Measurements from ENCODE around the gene ID2. TPM values are rescaled to one million over a fixed set of nuclear protein-coding genes. Genes with fewer than 3 reads are reported as not detected.
A peak's percentile ranks its signal among the peaks of the same experiment; 100 is the strongest.

Gene ID2
- polyA plus RNA-seq, 2 of the 4 experiments (the other 2 are of a cell fraction), result 177 to 181 TPM

DNA sequence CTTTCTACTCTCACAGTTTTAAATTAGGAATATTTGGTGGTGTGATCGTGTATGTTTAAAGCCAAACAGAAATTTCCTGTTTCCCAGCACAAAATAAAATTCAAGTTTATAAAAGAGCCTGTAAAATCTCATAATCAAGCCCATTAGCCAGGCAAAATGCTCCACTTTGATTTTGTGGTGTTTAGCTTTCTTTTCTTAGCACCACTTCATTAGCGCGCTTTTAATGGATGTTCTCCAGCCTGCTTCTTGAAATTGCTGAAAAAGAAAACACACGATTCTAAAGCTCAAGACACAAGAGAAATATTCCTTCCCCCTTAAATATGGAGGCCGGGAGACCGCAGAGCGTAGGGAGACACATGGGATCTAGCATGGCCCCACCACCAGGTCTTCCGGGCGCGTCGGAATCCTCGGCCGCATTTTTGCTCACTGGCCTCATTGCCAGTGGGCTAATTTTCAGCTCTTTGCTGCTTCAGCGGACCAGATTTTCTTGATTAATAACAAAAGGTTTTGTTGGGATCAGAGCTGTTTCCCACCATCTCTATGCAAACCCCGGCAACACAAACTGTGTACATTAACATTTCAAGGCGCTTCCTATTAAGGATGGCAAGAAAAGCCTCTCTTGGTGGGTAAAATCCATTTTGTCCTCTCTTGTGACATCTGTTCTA lies 40.4 kb upstream of the ID2 start:
- POLR2A ChIA-PET, result interaction anchor here (3.3 kb wide), 1 partner anchor 41 kb away, joined by 13 read pairs; the partner anchor contains the start of gene ID2
- FAIRE-seq (no peak), DNase-seq (ENCODE audit: low read depth in 1 of 2, low spot score in 1 of 2) (no peak), ATAC-seq (no peak)
- 93% methylated on average over 16 of the region's 16 CpGs for WGBS (ENCODE audit: missing lambda C conversion rate)
- no peaks in the 10 kb centered on the region for H3K9me3 ChIP-seq
- peak overlapping the region in 1 of 2 experiments; percentile 17; a peak in 2 of 6 replicates for H3K27ac ChIP-seq
- no peak overlapping the region for H3K4me2 ChIP-seq
- H3K4me1 ChIP-seq, result peaks cover 20% of the 10 kb centered on the region
- TF ChIP-seq, protein P1, sequence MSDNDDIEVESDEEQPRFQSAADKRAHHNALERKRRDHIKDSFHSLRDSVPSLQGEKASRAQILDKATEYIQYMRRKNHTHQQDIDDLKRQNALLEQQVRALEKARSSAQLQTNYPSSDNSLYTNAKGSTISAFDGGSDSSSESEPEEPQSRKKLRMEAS (IDR thresholded peaks at IDR 0.05), result no peak
- no peak for TF ChIP-seq GATA3 (IDR thresholded peaks at IDR 0.05; ENCODE audit: borderline replicate concordance)
- TF ChIP-seq KDM5A (IDR thresholded peaks at IDR 0.05), result no peak
- no peak for TF ChIP-seq CBX2 (IDR thresholded peaks at IDR 0.05; ENCODE audit: borderline replicate concordance, low read depth)
- no peak for TF ChIP-seq RFX5 (IDR thresholded peaks at IDR 0.05)
- no peak for TF ChIP-seq PHF8 (IDR thresholded peaks at IDR 0.05; ENCODE audit: borderline replicate concordance, low read depth)
- TF ChIP-seq, protein P2, sequence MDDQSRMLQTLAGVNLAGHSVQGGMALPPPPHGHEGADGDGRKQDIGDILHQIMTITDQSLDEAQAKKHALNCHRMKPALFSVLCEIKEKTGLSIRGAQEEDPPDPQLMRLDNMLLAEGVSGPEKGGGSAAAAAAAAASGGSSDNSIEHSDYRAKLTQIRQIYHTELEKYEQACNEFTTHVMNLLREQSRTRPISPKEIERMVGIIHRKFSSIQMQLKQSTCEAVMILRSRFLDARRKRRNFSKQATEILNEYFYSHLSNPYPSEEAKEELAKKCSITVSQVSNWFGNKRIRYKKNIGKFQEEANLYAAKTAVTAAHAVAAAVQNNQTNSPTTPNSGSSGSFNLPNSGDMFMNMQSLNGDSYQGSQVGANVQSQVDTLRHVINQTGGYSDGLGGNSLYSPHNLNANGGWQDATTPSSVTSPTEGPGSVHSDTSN (IDR thresholded peaks at IDR 0.05), result no peak
- TF ChIP-seq HOXB5 (CRISPR knock-in tag; IDR thresholded peaks at IDR 0.05), result no peak
- no peak for TF ChIP-seq MYC (IDR thresholded peaks at IDR 0.05; ENCODE audit: borderline replicate concordance, low read length)
- TF ChIP-seq HEYL (CRISPR knock-in tag; IDR thresholded peaks at IDR 0.05), result no peak
- TF ChIP-seq NFE2L2 (conservative IDR thresholded peaks at IDR 0.05; ENCODE audit: low read length), result no peak
- TF ChIP-seq TFCP2L1 (CRISPR knock-in tag; IDR thresholded peaks at IDR 0.05), result no peak
- no peak for TF ChIP-seq EHMT2 (IDR thresholded peaks at IDR 0.05; ENCODE audit: low read depth)
- TF ChIP-seq POLR2A (IDR thresholded peaks at IDR 0.05; ENCODE audit: low read length), result no peak
- TF ChIP-seq, protein P3, sequence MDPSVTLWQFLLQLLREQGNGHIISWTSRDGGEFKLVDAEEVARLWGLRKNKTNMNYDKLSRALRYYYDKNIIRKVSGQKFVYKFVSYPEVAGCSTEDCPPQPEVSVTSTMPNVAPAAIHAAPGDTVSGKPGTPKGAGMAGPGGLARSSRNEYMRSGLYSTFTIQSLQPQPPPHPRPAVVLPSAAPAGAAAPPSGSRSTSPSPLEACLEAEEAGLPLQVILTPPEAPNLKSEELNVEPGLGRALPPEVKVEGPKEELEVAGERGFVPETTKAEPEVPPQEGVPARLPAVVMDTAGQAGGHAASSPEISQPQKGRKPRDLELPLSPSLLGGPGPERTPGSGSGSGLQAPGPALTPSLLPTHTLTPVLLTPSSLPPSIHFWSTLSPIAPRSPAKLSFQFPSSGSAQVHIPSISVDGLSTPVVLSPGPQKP (IDR thresholded peaks at IDR 0.05; ENCODE audit: low read depth, low read length), result no peak
- no peak for TF ChIP-seq HOXA7 (CRISPR knock-in tag; IDR thresholded peaks at IDR 0.05)
- TF ChIP-seq, protein P4, sequence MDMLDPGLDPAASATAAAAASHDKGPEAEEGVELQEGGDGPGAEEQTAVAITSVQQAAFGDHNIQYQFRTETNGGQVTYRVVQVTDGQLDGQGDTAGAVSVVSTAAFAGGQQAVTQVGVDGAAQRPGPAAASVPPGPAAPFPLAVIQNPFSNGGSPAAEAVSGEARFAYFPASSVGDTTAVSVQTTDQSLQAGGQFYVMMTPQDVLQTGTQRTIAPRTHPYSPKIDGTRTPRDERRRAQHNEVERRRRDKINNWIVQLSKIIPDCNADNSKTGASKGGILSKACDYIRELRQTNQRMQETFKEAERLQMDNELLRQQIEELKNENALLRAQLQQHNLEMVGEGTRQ (IDR thresholded peaks at IDR 0.05), result no peak
- H3K4me3 ChIP-seq, result no peak overlapping the region
- CTCF ChIA-PET, result interaction anchor here (1.0 to 2.4 kb wide), 7 partner anchors 8 to 101 kb away, joined by 3 to 16 read pairs (median 4); no protein-coding TSS in a partner anchor

DNA sequence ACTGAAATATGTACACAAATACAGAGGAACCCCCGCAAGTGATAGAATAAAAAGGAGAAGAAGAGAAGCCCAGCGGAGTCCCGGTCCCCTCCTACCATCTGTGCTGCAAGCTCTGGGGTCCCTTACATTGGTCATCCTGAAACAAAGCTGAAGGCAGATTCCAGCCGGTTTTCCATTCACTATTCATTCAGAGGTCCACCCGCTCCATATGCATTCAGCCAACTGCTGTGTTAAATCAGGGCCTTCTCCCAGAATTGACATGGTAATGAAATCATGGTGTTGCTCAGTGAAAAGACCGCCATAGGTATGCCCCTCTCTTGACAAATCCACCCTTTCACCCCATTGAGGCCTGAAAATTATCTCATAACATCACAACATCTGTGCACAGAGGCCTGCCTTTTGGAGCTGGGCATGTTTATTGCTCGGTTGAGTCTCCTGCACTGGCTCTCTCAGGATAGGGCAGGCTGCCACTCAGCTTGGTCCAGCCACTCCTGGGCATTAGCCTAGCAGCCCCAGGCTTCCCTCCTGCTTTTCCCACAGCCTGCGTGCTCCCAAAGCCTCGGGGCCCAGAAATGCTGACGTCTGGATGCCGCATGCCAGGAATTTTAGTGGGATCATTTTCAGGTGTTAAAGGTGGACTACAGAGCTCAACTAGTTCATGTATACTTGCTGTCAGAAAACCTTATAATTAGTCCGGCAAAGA lies 39.3 kb upstream of the ID2 start:
- Histone ChIP-seq H3K27ac (peak overlapping the region; percentile 1 to 54; a peak in 2 of 6 replicates), H3K4me3 (no peak overlapping the region), H3K4me1 (0 out of 3 replicates have a peak, but pooled peaks cover 10% of the 10 kb centered on the region), H3K9me3 (no peaks in the 10 kb centered on the region), H3K4me2 (no peak overlapping the region)
- FAIRE-seq (no peak), DNase-seq (ENCODE audit: low read depth in 1 of 2, low spot score in 1 of 2) (no peak), ATAC-seq (no peak; a peak in 1 of 6 replicates)
- ChIA-PET CTCF (interaction anchor here (0.6 to 2.4 kb wide), 14 partner anchors 9 to 1545 kb away, joined by 3 to 16 read pairs (median 4); no protein-coding TSS in a partner anchor), POLR2A (interaction anchor here (1.9 to 3.3 kb wide), 2 partner anchors 37 to 40 kb away, joined by 4 to 13 read pairs; partner anchors contain the start of gene ID2)
- no peak for TF ChIP-seq CBX2 (IDR thresholded peaks at IDR 0.05; ENCODE audit: borderline replicate concordance, low read depth)
- TF ChIP-seq PHF8 (IDR thresholded peaks at IDR 0.05; ENCODE audit: borderline replicate concordance, low read depth), result no peak
- no peak for TF ChIP-seq FOSL2 (IDR thresholded peaks at IDR 0.05)
- no peak for TF ChIP-seq FOSL2 (CRISPR knock-in tag; IDR thresholded peaks at IDR 0.05)
- TF ChIP-seq, protein P5, sequence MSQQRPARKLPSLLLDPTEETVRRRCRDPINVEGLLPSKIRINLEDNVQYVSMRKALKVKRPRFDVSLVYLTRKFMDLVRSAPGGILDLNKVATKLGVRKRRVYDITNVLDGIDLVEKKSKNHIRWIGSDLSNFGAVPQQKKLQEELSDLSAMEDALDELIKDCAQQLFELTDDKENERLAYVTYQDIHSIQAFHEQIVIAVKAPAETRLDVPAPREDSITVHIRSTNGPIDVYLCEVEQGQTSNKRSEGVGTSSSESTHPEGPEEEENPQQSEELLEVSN (IDR thresholded peaks at IDR 0.05; ENCODE audit: borderline replicate concordance, low read depth), result no peak
- no peak for TF ChIP-seq RFX5 (IDR thresholded peaks at IDR 0.05)
- 90% methylated on average over 12 of the region's 12 CpGs for WGBS (ENCODE audit: missing lambda C conversion rate)

Measured in A549 (cell line).